OCI-LY7 (cell line): ENCODE results near the gene USP25. TPM values are rescaled to one million over a fixed set of nuclear protein-coding genes. Genes with fewer than 3 reads are reported as not detected.

Source experiments
- BruUV-seq: library from RNA; stranded (reverse); fragments of 400-500 nt; replicated peaks from 2 replicates; lab custom pipeline; 2021; lab: Mats Ljungman, UMichigan
- CTCF ChIA-PET: fragments of 300-600 bp; sonication (Branson Sonifier 250); formaldehyde crosslinking; loops from one replicate; lab custom pipeline; 2022; ENCODE audit warnings: antibody characterized with exemption; ENCODE audit not compliant: unreplicated experiment; lab: Charles Lee
- POLR2A ChIA-PET: fragments of 300-600 bp; sonication (Branson Sonifier 250); formaldehyde crosslinking; loops from one replicate; lab custom pipeline; 2022; ENCODE audit warnings: antibody characterized with exemption; lab: Charles Lee
- DNase-seq: peaks from one replicate; pipeline ENCODE4 v3.0.0-alpha.2; 2015; ENCODE audit warnings: low spot score
- H2AFZ ChIP-seq: fragments of 200-600 bp; sonication (generic), shearing (Covaris generic); 2 replicates; pipeline ENCODE4 v1.6.1; 2014; ENCODE audit warnings: mild to moderate bottlenecking, antibody characterized with exemption, low read length, moderate library complexity
- H3K27ac ChIP-seq: fragments of 200-600 bp; sonication (generic); 2 replicates; pipeline ENCODE4 v1.5.1; 2014; ENCODE audit warnings: mixed run types, low read depth, mild to moderate bottlenecking, moderate library complexity, low read length, inconsistent platforms; ENCODE audit not compliant: poor library complexity, severe bottlenecking
- H3K36me3 ChIP-seq: fragments of 200-600 bp; sonication (generic); 2 replicates; pipeline ENCODE4 v1.6.1; 2014; ENCODE audit warnings: mild to moderate bottlenecking, antibody characterized with exemption, low read length, moderate library complexity, mixed read lengths; ENCODE audit not compliant: insufficient read depth
- H3K4me1 ChIP-seq: fragments of 200-600 bp; sonication (generic); 2 replicates; pipeline ENCODE4 v1.5.1; 2014; ENCODE audit warnings: mild to moderate bottlenecking, low read length; ENCODE audit not compliant: insufficient read depth, poor library complexity, severe bottlenecking
- H3K4me2 ChIP-seq: fragments of 200-600 bp; sonication (generic); 2 replicates; pipeline ENCODE4 v1.6.1; 2014; ENCODE audit warnings: mild to moderate bottlenecking, low read length
- H3K4me3 ChIP-seq: fragments of 200-600 bp; sonication (generic); 2 replicates; pipeline ENCODE4 v1.5.1; 2014; ENCODE audit warnings: mild to moderate bottlenecking, low read depth, low read length; ENCODE audit not compliant: poor library complexity, severe bottlenecking
- H3K79me2 ChIP-seq: fragments of 200-600 bp; sonication (generic); 2 replicates; pipeline ENCODE4 v1.6.1; 2016; ENCODE audit warnings: low read depth, mild to moderate bottlenecking, low read length, moderate library complexity, mixed read lengths; ENCODE audit not compliant: insufficient read depth
- H3K9me2 ChIP-seq: fragments of 200-600 bp; sonication (generic); 2 replicates; pipeline ENCODE4 v1.6.1; 2016; ENCODE audit warnings: mild to moderate bottlenecking, low read length, mixed read lengths; ENCODE audit not compliant: insufficient read depth
- H3K9me3 ChIP-seq: fragments of 200-600 bp; sonication (generic); 2 replicates; pipeline ENCODE4 v1.6.1; 2014; ENCODE audit warnings: mild to moderate bottlenecking, mixed run types, low read length, mixed read lengths
- H4K20me1 ChIP-seq: fragments of 200-600 bp; sonication (generic); 2 replicates; pipeline ENCODE4 v1.6.1; 2014; ENCODE audit warnings: mild to moderate bottlenecking, antibody characterized with exemption, low read length, moderate library complexity, mixed read lengths; ENCODE audit not compliant: insufficient read depth
- EZH2phosphoT487 ChIP-seq: fragments of 200-600 bp; sonication (generic); IDR thresholded peaks from 2 replicates; pipeline ENCODE4 v1.6.1; 2018; ENCODE audit warnings: low read depth, borderline replicate concordance, mild to moderate bottlenecking, mixed run types, antibody characterized with exemption, low read length, moderate library complexity, mixed read lengths
- intact Hi-C: fragments of 100-400 bp; cut with micrococcal nuclease; formaldehyde crosslinking; loops from one replicate; pipeline ENCODE4 v1.10.0; 2022; ENCODE audit not compliant: unreplicated experiment
- total RNA-seq, 2 experiments: library from RNA; depleted of rRNA in 1 of 2; stranded (reverse); fragments of >200 nt in 1 of 2; shearing (Covaris generic) in 1 of 2; gene quantifications; 2 replicates each; pipeline ENCODE4 v1.2.3, GENCODE V29; 2014 to 2022
- TF ChIP-seq, protein P1 (sequence below): fragments of 200-600 bp; sonication (generic); conservative IDR thresholded peaks from 2 replicates; pipeline ENCODE4 v1.5.1; 2014; ENCODE audit warnings: mild to moderate bottlenecking, antibody characterized with exemption, low read length, moderate library complexity, mixed read lengths

The USP25 gene
- total RNA-seq, 2 experiments from 2014 or later, result 25.1 to 28.1 TPM

DNA sequence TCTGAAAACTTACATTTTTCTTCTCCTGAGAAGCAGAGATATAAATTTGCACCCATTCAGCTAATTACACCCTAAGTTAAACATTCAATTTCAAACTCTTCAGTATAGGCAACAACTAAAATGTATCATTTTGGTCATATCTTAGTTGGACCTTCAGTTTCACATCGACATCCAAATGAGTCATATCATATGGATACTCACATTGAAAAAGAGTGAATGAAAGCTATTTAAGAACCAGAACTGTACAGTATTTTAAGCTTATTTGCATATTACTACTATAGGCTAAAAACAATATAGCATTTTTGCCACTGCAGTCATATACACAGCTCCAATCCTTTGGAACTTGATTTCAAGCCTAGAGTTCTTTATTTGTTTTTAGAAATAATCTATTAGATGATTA, 33.6 kb downstream of the USP25 start:
- TF ChIP-seq, protein P1, sequence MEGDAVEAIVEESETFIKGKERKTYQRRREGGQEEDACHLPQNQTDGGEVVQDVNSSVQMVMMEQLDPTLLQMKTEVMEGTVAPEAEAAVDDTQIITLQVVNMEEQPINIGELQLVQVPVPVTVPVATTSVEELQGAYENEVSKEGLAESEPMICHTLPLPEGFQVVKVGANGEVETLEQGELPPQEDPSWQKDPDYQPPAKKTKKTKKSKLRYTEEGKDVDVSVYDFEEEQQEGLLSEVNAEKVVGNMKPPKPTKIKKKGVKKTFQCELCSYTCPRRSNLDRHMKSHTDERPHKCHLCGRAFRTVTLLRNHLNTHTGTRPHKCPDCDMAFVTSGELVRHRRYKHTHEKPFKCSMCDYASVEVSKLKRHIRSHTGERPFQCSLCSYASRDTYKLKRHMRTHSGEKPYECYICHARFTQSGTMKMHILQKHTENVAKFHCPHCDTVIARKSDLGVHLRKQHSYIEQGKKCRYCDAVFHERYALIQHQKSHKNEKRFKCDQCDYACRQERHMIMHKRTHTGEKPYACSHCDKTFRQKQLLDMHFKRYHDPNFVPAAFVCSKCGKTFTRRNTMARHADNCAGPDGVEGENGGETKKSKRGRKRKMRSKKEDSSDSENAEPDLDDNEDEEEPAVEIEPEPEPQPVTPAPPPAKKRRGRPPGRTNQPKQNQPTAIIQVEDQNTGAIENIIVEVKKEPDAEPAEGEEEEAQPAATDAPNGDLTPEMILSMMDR, result no peak
- TF ChIP-seq EZH2phosphoT487, result no peak
- Histone ChIP-seq H3K4me3 (no peak overlapping the region), H2AFZ (no peak overlapping the region), H3K27ac (no peak overlapping the region), H4K20me1 (no peaks in the 10 kb centered on the region), H3K9me2 (no peaks in the 10 kb centered on the region), H3K36me3 (no peaks in the 10 kb centered on the region), H3K4me1 (no peaks in the 10 kb centered on the region), H3K79me2 (no peaks in the 10 kb centered on the region), H3K4me2 (no peak overlapping the region), H3K9me3 (no peaks in the 10 kb centered on the region)
- BruUV-seq, result no TSS peak
- intact Hi-C loops, result no loop called here
- DNase-seq, result no peak
- POLR2A ChIA-PET, result interaction anchor here (1.2 to 1.9 kb wide), 3 partner anchors 12 to 35 kb away, joined by 5 to 7 read pairs (median 6); no protein-coding TSS in a partner anchor
- CTCF ChIA-PET, result no interaction called here

- no peaks in the 10 kb centered on the region for H3K79me2 ChIP-seq
- TF ChIP-seq, protein P1, result no peak
- TF ChIP-seq EZH2phosphoT487, result no peak
- no peak overlapping the region for H2AFZ ChIP-seq
- H3K36me3 ChIP-seq, result no peaks in the 10 kb centered on the region
- no peaks in the 10 kb centered on the region for H3K9me2 ChIP-seq
- POLR2A ChIA-PET, result interaction anchor here (1.2 to 1.7 kb wide), 5 partner anchors 10 to 36 kb away, joined by 3 to 7 read pairs (median 5); no protein-coding TSS in a partner anchor
- no peak overlapping the region for H3K27ac ChIP-seq
- no peaks in the 10 kb centered on the region for H4K20me1 ChIP-seq
- CTCF ChIA-PET, result no interaction called here
- DNase-seq, result no peak
- H3K9me3 ChIP-seq, result no peaks in the 10 kb centered on the region
- intact Hi-C loops, result no loop called here
- no peaks in the 10 kb centered on the region for H3K4me1 ChIP-seq
- H3K4me2 ChIP-seq, result no peak overlapping the region
- H3K4me3 ChIP-seq, result no peak overlapping the region
- no TSS peak for BruUV-seq
These were observed 35.1 kb downstream of the USP25 start for GRCh38 chr21:15764878-15765277.

DNA sequence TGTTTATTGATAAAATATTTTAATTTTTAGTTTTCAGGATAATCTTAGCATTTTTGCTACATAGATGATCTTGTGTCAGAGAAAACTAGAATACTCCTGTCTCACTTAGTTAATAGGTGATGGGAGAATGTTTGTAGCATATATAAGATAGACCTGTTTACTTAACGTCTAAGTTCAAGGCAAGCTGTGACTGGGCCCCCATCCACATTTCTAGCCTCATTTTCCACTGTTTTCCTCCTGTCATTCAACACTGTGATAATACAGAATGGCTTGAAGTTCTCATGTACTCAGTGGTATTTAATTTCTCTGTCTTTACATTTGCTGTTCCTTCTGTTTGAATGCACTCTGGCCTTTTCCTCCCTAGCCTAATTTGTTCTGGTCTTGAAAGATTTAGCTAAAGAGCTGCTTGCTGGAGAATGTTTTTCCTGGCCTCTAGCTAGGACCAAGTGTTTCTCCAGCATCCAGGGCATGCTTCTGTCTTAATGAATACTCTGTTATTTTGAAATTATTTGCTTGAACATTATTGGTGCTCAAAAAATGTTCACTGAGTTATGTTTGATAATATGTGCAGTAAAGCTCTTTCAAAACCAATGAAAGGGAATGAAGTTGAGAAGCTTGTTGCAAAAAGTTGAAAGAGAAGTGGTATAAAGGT, 37.3 kb downstream of the USP25 start:
- Histone ChIP-seq H3K4me3 (no peak overlapping the region), H3K9me3 (no peaks in the 10 kb centered on the region), H3K9me2 (no peaks in the 10 kb centered on the region), H3K4me1 (no peaks in the 10 kb centered on the region), H3K4me2 (no peak overlapping the region), H2AFZ (no peak overlapping the region), H3K79me2 (no peaks in the 10 kb centered on the region), H3K36me3 (no peaks in the 10 kb centered on the region), H3K27ac (no peak overlapping the region), H4K20me1 (no peaks in the 10 kb centered on the region)
- no peak for TF ChIP-seq EZH2phosphoT487
- TF ChIP-seq, protein P1, result no peak
- intact Hi-C loops, result no loop called here
- ChIA-PET CTCF (no interaction called here), POLR2A (interaction anchor here (0.5 kb wide), 1 partner anchor 144 kb away, joined by 6 read pairs; no protein-coding TSS in a partner anchor)
- no peak for DNase-seq
- no TSS peak for BruUV-seq
